Activated naive CD4-positive, alpha-beta T cell treated with anti-CD3 and anti-CD28 coated beads for 36 hours (primary cell): Measurements from ENCODE around the gene UST. TPM values are rescaled to one million over a fixed set of nuclear protein-coding genes. Genes with fewer than 3 reads are reported as not detected.
"Not testable (repeated sequence)": the region's sequence is repeated elsewhere in the genome, so short reads cannot be mapped to it uniquely, and the experiment has no call there.

Experiments used
- CTCF ChIA-PET: fragments of 350-600 bp; sonication (Branson Sonifier 250); formaldehyde crosslinking; loops from one replicate; lab custom pipeline; 2021; ENCODE audit warnings: antibody characterized with exemption; lab: Charles Lee
- DNase-seq: peaks from one replicate; pipeline ENCODE4 v3.0.0-alpha.2; 2020
- H3K27ac Mint-ChIP-seq: one replicate; pipeline ENCODE4 v1.8.0; 2021; ENCODE audit warnings: mild to moderate bottlenecking, mixed read lengths
- H3K27me3 Mint-ChIP-seq: one replicate; pipeline ENCODE4 v1.8.0; 2021; ENCODE audit warnings: low read depth, mixed read lengths
- H3K36me3 Mint-ChIP-seq: one replicate; pipeline ENCODE4 v1.8.0; 2021; ENCODE audit warnings: low read depth, mixed read lengths
- H3K4me1 Mint-ChIP-seq: one replicate; pipeline ENCODE4 v1.8.0; 2021; ENCODE audit warnings: low read depth, mixed read lengths
- H3K4me3 Mint-ChIP-seq: one replicate; pipeline ENCODE4 v1.8.0; 2021; ENCODE audit warnings: mild to moderate bottlenecking, moderate library complexity, mixed read lengths
- H3K9me3 Mint-ChIP-seq: one replicate; pipeline ENCODE4 v1.8.0; 2021; ENCODE audit warnings: mixed read lengths
- intact Hi-C: fragments of 100-400 bp; cut with micrococcal nuclease; formaldehyde crosslinking; loops from one replicate; pipeline ENCODE4 v1.15.1; 2023
- total RNA-seq, 2 experiments: library from RNA; stranded (reverse); gene quantifications; one replicate each; pipeline ENCODE4 v1.2.3, GENCODE V29; 2021

Gene UST
- total RNA-seq, 2 experiments from 2014 or later, result 0.20 to 0.74 TPM

DNA sequence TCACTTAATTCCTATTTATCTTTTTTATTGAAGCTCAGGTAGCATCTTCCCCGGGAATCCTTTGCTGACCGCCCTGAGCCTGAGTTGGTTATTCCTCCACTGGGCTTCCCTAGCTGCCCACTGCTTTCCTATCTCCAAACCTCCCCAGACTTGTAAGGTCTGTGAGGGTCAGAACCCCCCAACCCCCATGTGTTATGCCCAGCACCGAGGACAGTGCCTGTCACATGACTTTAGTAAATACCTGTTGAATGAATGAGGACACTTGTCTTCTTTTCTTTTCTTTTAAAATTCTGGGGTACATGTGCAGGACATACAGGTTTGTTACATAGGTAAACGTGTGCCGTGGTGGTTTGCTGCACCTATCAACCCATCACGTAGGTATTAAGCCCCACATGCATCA lies 105.9 kb downstream of the UST start:
- no peak for DNase-seq
- Mint-ChIP-seq H3K27me3 (peaks cover 8% of the 10 kb centered on the region), H3K36me3 (no peaks in the 10 kb centered on the region), H3K4me3 (no peak overlapping the region), H3K27ac (no peak overlapping the region), H3K4me1 (no peaks in the 10 kb centered on the region), H3K9me3 (no peaks in the 10 kb centered on the region)
- CTCF ChIA-PET, result no interaction called here
- intact Hi-C loops, result no loop called here

DNA sequence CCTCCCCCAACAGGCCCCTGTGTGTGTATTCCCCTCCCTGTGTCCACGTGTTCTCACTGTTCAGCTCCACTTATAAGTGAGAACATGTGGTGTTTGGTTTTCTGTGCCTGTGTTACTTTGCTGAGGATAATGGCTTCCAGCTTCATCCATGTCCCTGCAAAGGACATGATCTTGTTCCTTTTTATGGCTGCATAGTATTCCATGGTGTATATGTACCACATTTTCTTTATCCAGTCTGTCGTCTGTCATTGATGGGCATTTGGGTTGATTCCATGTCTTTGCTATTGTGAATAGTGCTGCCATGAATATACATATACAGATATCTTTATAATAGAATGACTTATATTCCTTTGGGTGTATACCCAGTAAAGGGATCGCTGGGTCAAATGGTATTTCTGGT lies 106.3 kb downstream of the UST start:
- H3K9me3 Mint-ChIP-seq, H3K27me3 Mint-ChIP-seq, H3K36me3 Mint-ChIP-seq, DNase-seq, H3K4me3 Mint-ChIP-seq, CTCF ChIA-PET, H3K4me1 Mint-ChIP-seq, intact Hi-C loops, H3K27ac Mint-ChIP-seq: not testable (repeated sequence)

DNA sequence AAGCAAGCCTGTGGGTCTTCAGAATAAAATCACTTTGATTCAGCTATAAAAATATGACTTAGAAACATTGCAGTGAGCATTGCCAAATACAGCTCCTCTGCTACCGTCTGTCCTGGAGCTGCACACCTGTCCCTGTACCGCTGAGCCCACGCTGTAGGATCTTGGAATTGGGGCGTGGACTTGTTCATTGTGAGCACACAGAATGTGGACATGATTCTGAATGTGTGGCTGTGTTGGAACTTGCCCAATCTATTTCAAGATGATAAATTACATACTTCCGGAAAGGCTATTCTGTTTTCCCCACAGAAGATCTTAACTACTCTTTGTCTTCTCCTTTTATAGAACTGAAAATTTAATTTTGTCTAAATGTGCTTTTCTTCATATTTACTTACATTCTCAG lies 107.3 kb downstream of the UST start:
- no peak for DNase-seq
- Mint-ChIP-seq H3K4me3 (no peak overlapping the region), H3K4me1 (no peaks in the 10 kb centered on the region), H3K36me3 (no peaks in the 10 kb centered on the region), H3K27me3 (peaks cover 8% of the 10 kb centered on the region), H3K27ac (no peak overlapping the region), H3K9me3 (no peaks in the 10 kb centered on the region)
- CTCF ChIA-PET, result no interaction called here
- intact Hi-C loops, result no loop called here

DNA sequence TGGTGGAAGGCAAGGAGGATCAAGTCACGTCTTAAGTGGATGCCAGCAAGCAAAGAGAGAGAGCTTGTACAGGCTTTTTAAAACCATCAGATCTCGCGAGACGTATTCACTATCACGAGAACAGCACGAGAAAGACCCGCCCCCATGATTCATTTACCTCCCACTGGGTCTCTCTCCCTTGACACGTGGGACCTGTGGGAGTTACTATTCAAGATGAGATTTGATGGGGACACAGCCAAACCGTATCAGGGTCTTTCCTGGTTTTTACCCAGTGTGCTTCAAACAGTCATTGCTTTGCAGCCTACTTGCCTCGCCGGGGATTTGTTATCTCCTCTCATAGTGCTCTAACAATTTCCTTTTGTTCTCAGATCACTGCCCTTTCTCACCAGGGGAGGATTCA lies 108.2 kb downstream of the UST start:
- H3K27ac Mint-ChIP-seq, result no peak overlapping the region

DNA sequence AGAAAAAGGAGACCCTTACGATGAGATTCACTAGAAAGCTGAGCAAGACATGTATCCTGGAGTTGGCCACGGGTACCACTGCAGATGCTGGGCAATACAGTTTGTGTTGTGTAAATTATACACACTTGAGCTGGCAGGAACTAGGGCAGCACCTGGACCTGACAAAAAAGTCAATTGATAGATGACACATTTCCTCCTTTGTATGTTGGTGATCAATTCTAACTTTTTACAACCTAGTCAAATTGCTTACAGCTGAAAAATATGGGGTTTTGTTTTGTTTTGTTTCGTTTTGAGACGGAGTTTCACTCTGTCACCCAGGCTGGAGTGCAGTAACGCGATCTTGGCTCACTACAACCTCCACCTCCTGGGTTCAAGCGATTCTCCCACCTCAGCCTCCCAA lies 108.9 kb downstream of the UST start:
- no peak overlapping the region for H3K4me3 Mint-ChIP-seq
- no peaks in the 10 kb centered on the region for H3K4me1 Mint-ChIP-seq
- CTCF ChIA-PET, result interaction anchor here (1.4 kb wide), 1 partner anchor 16 kb away, joined by 6 read pairs; no protein-coding TSS in a partner anchor
- no peaks in the 10 kb centered on the region for H3K36me3 Mint-ChIP-seq
- no peaks in the 10 kb centered on the region for H3K9me3 Mint-ChIP-seq
- intact Hi-C loops, result no loop called here
- no peak for DNase-seq
- no peak overlapping the region for H3K27ac Mint-ChIP-seq
- peaks cover 8% of the 10 kb centered on the region for H3K27me3 Mint-ChIP-seq

More for the DNA sequence above, 108.2 kb downstream of the UST start:
- intact Hi-C loops, result no loop called here
- no peaks in the 10 kb centered on the region for H3K9me3 Mint-ChIP-seq
- no peak for DNase-seq
- CTCF ChIA-PET, result interaction anchor here (1.4 kb wide), 1 partner anchor 15 kb away, joined by 6 read pairs; no protein-coding TSS in a partner anchor
- no peaks in the 10 kb centered on the region for H3K36me3 Mint-ChIP-seq
- H3K27me3 Mint-ChIP-seq, result peaks cover 8% of the 10 kb centered on the region
- no peaks in the 10 kb centered on the region for H3K4me1 Mint-ChIP-seq
- no peak overlapping the region for H3K4me3 Mint-ChIP-seq

DNA sequence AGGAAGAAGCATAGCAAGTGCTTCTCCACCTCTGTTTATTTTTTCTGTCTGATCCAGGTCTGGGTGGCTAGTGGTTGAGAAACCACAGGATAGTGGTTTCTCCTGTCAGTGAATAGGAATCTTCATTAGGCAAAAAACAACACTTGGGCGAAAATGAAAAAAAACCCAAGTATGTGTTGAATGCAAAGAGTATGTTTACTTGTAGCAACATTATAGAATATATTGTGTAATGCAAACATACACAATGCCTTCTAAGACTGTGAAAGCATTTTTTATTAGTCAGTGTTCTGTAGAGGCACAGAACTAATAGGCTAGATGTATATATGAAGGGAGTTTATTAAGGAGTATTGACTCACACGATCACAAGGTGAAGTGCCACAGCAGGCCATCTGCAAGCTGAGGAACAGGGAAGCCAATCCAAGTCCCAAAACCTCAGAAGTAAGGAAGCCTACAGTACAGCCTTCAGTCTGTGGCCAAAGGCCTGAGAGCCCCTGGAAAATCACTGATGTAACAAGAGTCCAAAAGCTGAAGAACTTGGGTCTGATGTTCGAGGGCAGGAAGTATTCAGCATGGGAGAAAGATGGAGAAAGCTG lies 111.1 kb downstream of the UST start:
- Mint-ChIP-seq H3K27ac (no peak overlapping the region), H3K36me3 (no peaks in the 10 kb centered on the region), H3K4me3 (no peak overlapping the region), H3K9me3 (no peaks in the 10 kb centered on the region), H3K27me3 (peaks cover 10% of the 10 kb centered on the region), H3K4me1 (no peaks in the 10 kb centered on the region)
- intact Hi-C loops, result no loop called here
- DNase-seq, result no peak
- CTCF ChIA-PET, result no interaction called here

DNA sequence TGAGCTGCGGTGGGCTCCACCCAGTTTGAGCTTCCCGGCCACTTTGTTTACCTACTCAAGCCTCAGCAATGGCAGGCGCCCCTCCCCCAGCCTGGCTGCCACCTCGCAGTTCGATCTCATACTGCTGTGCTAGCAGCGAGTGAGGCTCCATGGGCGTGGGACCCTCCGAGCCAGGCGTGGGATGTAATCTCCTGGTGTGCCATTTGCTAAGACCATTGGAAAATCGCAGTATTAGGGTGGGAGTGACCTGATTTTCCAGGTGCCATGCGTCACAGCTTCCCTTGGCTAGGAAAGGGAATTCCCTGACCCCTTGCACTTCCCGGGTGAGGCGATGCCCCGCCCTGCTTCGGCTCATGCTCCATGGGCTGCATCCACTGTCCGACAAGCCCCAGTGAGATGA lies 117.3 kb downstream of the UST start:
- H3K4me1 Mint-ChIP-seq, H3K27me3 Mint-ChIP-seq, H3K36me3 Mint-ChIP-seq, CTCF ChIA-PET, H3K4me3 Mint-ChIP-seq, DNase-seq, H3K27ac Mint-ChIP-seq, intact Hi-C loops, H3K9me3 Mint-ChIP-seq: not testable (repeated sequence)

DNA sequence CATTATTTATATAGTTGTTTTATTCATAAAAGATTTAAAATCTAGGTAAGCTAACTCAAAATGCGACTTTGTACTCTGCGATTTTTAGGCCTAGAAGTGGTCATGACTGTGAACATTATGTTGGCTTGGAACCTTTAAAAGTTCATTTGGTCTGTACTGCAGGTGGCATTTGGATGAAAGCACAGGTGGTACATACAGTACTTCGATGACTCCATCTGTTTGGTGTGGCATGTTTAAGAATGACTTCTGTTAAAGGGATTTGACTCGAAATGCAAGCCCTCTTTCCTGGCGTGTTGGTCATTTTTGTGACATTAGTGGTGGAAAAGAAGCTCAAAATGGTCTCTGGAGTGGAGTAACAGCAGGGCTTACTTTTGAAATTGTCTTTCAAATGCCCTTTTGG lies 118.1 kb downstream of the UST start:
- peaks cover 10% of the 10 kb centered on the region for H3K4me1 Mint-ChIP-seq
- peaks cover 6% of the 10 kb centered on the region for H3K27me3 Mint-ChIP-seq
- no peaks in the 10 kb centered on the region for H3K9me3 Mint-ChIP-seq
- intact Hi-C loops, result no loop called here
- no peak overlapping the region for H3K4me3 Mint-ChIP-seq
- no peak for DNase-seq
- no peaks in the 10 kb centered on the region for H3K36me3 Mint-ChIP-seq
- no peak overlapping the region for H3K27ac Mint-ChIP-seq
- CTCF ChIA-PET, result interaction anchor here (0.7 kb wide), 1 partner anchor 308 kb away, joined by 3 read pairs; no protein-coding TSS in a partner anchor

DNA sequence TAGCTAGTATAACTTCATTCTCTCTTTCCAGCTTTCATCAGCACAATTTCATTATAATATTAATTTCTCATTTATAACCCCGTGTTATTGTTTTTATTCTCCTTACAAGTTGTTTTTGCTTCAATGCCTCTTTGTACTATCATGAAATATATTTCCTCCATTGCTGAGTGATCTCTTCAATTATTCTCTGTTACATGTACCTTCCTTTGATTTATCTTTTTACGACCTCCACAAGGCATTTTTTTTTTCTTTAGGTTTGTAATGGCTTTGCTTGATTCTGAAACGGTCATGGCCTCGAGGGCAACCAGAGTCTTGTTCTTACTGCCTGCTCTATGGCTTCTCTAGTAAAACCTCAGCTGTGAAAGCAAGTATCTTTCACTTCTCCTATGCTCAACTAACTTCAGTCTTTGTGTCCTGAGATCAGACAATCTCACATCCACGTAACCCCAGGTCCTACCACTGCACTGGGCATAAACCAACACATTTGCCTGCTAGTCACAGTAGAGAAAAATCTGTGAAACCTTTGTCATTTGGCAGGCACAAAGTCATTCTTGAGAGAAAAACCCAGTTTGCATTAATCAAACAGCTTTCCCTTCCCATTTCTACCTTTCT lies 119.9 kb downstream of the UST start:
- no peak overlapping the region for H3K4me3 Mint-ChIP-seq
- no peak overlapping the region for H3K27ac Mint-ChIP-seq
- intact Hi-C loops, result no loop called here
- CTCF ChIA-PET, result no interaction called here
- DNase-seq, result no peak
- no peaks in the 10 kb centered on the region for H3K36me3 Mint-ChIP-seq
- peaks cover 10% of the 10 kb centered on the region for H3K4me1 Mint-ChIP-seq
- H3K27me3 Mint-ChIP-seq, result peaks cover 4% of the 10 kb centered on the region
- H3K9me3 Mint-ChIP-seq, result no peaks in the 10 kb centered on the region

DNA sequence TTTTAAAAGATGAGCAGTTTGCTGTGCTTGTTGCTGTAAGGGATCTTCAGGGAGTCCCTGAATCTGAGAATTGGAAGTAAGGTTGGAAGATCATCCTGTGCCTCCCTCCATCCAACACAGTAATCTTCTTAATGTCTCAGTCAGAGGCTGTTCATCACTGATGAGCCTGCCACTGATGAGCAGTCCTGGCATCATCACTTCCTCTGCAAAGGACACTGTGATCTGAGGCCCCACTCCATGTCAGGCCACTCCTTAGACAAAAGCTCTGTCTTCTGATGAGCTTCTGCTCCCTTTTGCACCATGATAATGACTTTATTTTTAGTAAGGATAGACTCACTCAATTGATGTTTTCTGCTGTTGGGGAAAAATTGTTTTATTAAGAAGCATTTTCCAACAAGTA lies 121.0 kb downstream of the UST start:
- intact Hi-C loops, result loop anchor here (1.0 kb wide), 1 partner anchor 38 kb away; no protein-coding TSS in a partner anchor
- Mint-ChIP-seq H3K9me3 (no peaks in the 10 kb centered on the region), H3K4me3 (no peak overlapping the region), H3K36me3 (no peaks in the 10 kb centered on the region), H3K27me3 (peaks cover 4% of the 10 kb centered on the region), H3K4me1 (peaks cover 10% of the 10 kb centered on the region), H3K27ac (peak overlapping the region; percentile 33)
- DNase-seq, result peak; percentile 14
- CTCF ChIA-PET, result no interaction called here

DNA sequence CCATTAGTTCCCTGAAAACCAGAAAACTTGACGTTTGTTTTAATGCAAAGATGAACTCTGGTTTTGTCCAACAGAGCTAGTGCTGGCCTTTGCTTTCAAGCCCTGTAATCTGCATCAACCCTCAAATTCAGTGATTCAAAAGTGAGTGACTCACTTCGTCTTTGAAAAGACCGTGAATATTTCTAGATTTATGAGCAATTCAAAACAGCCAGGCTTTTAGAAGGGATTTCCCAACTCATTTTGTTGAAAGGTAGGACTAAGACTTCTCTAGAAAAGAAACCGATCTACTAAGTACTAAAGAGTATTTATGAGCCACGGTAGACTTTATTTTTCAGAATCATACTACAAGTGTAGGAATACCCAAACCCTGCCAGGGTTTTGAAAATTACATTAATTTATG lies 121.5 kb downstream of the UST start:
- no peaks in the 10 kb centered on the region for H3K36me3 Mint-ChIP-seq
- H3K27me3 Mint-ChIP-seq, result peaks cover 2% of the 10 kb centered on the region
- peak overlapping the region; percentile 33 for H3K27ac Mint-ChIP-seq
- no peaks in the 10 kb centered on the region for H3K9me3 Mint-ChIP-seq
- intact Hi-C loops, result loop anchor here (1.0 kb wide), 1 partner anchor 38 kb away; no protein-coding TSS in a partner anchor
- no peak for DNase-seq
- CTCF ChIA-PET, result no interaction called here
- H3K4me1 Mint-ChIP-seq, result peaks cover 10% of the 10 kb centered on the region
- H3K4me3 Mint-ChIP-seq, result no peak overlapping the region

DNA sequence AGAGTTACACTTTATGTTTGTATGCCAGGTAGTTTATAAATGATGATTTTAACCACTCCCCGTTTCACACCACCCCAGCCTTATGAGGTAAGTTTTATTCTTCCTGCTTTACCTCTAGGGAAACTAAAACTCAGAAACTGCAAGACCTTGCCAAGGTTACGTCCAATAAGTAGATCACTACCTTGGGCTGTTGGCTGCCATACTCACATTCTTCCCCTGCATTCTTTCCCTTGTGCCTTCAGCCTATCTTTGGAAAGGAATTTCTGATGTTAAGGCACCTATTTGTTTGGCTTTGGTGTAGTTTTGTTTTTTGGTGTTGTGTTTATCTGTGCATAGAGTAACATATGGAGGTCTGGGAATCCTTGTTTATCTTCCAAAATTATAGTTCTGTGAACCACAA lies 122.1 kb downstream of the UST start:
- no peak overlapping the region for H3K27ac Mint-ChIP-seq

DNA sequence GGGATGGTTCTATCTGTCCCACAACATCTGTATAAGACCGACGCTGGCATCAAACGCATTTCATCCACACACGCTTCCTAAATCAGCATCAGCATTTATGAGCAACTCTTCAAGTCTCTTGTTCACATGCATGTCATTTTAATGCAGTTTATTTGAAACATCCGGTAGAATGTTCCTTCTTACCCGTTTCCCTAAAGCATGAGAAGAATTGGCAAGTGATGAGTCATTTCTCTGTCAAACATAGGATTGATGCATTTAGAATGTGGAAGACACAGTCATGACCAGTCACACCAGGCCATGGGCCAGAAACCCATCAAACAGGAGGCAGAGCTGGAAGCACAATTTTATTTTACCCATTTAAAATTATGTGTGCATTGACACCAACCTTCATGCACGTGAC lies 122.8 kb downstream of the UST start:
- CTCF ChIA-PET, result no interaction called here
- Mint-ChIP-seq H3K36me3 (no peaks in the 10 kb centered on the region), H3K4me1 (peaks cover 10% of the 10 kb centered on the region), H3K27me3 (peaks cover under 1% of the 10 kb centered on the region), H3K27ac (no peak overlapping the region), H3K9me3 (no peaks in the 10 kb centered on the region), H3K4me3 (no peak overlapping the region)
- DNase-seq, result no peak
- intact Hi-C loops, result no loop called here

More for the DNA sequence above, 122.1 kb downstream of the UST start:
- no peak overlapping the region for H3K4me3 Mint-ChIP-seq
- intact Hi-C loops, result loop anchor here (1.0 kb wide), 1 partner anchor 39 kb away; no protein-coding TSS in a partner anchor
- H3K4me1 Mint-ChIP-seq, result peaks cover 10% of the 10 kb centered on the region
- no peak for DNase-seq
- H3K36me3 Mint-ChIP-seq, result no peaks in the 10 kb centered on the region
- H3K9me3 Mint-ChIP-seq, result no peaks in the 10 kb centered on the region
- peaks cover 2% of the 10 kb centered on the region for H3K27me3 Mint-ChIP-seq
- CTCF ChIA-PET, result no interaction called here
